HepG2 (cell line): ENCODE data around the gene TSLP. TPM values are rescaled to one million over a fixed set of nuclear protein-coding genes. Genes with fewer than 3 reads are reported as not detected.

ENCODE experiments used
- ARHGAP35 ChIP-seq: sonication (generic); formaldehyde crosslinking; IDR thresholded peaks from 2 replicates; pipeline ENCODE4 v1.9.0; 2022; ENCODE audit warnings: mild to moderate bottlenecking, inconsistent platforms, moderate library complexity, missing genetic modification reagents, borderline replicate concordance
- DNMT1 ChIP-seq: sonication (generic); formaldehyde crosslinking; IDR thresholded peaks from 2 replicates; pipeline ENCODE4 v1.5.1; 2020; ENCODE audit warnings: mild to moderate bottlenecking, missing genetic modification reagents
- EHMT2 ChIP-seq: fragments of 200-600 bp; sonication (generic); IDR thresholded peaks from 2 replicates; pipeline ENCODE4 v1.7.0; 2017; ENCODE audit warnings: antibody characterized with exemption, low read depth, low read length, borderline replicate concordance
- GLI4 ChIP-seq: sonication (generic); formaldehyde crosslinking; IDR thresholded peaks from 2 replicates; pipeline ENCODE4 v1.5.1; 2020; ENCODE audit warnings: missing genetic modification reagents, mild to moderate bottlenecking, moderate library complexity, borderline replicate concordance
- HOXD1 ChIP-seq: sonication (generic); formaldehyde crosslinking; IDR thresholded peaks from 2 replicates; pipeline ENCODE4 v1.5.0; 2020; ENCODE audit warnings: missing genetic modification reagents
- IKZF4 ChIP-seq: sonication (generic); formaldehyde crosslinking; IDR thresholded peaks from 2 replicates; pipeline ENCODE4 v1.5.1; 2020; ENCODE audit warnings: borderline replicate concordance, mild to moderate bottlenecking, low read depth, missing genetic modification reagents; ENCODE audit errors: not compliant biosample characterization
- NCOA2 ChIP-seq: sonication (generic); formaldehyde crosslinking; IDR thresholded peaks from 2 replicates; pipeline ENCODE4 v1.8.0; 2022; ENCODE audit warnings: inconsistent platforms
- RBM39 ChIP-seq: fragments of 200-400 bp; formaldehyde crosslinking; IDR thresholded peaks from one replicate; pipeline ENCODE4 v1.6.1; 2018; ENCODE audit warnings: antibody characterized with exemption, mild to moderate bottlenecking, low read depth, low read length; ENCODE audit not compliant: poor library complexity, severe bottlenecking
- SP5 ChIP-seq: IDR thresholded peaks from 2 replicates; pipeline ENCODE4 v1.6.1; 2016; ENCODE audit warnings: low read depth, borderline replicate concordance
- ZBTB1 ChIP-seq: sonication (generic); formaldehyde crosslinking; IDR thresholded peaks from 2 replicates; pipeline ENCODE4 v1.4.0; 2020; ENCODE audit warnings: missing genetic modification reagents, borderline replicate concordance
- ZBTB8A ChIP-seq: sonication (generic); formaldehyde crosslinking; IDR thresholded peaks from 2 replicates; pipeline ENCODE4 v1.4.0; 2020; ENCODE audit warnings: mild to moderate bottlenecking, low read depth, missing genetic modification reagents, borderline replicate concordance
- ZNF234 ChIP-seq: sonication (generic); formaldehyde crosslinking; conservative IDR thresholded peaks from 2 replicates; pipeline ENCODE4 v1.5.1; 2020; ENCODE audit warnings: mild to moderate bottlenecking, missing genetic modification reagents
- ZNF446 ChIP-seq: sonication (generic); formaldehyde crosslinking; IDR thresholded peaks from 2 replicates; pipeline ENCODE4 v1.5.0; 2020; ENCODE audit warnings: mild to moderate bottlenecking, missing genetic modification reagents
- ZNF678 ChIP-seq: sonication (generic); formaldehyde crosslinking; IDR thresholded peaks from 2 replicates; pipeline ENCODE4 v1.4.0; 2020; ENCODE audit warnings: mild to moderate bottlenecking, missing genetic modification reagents
- ZNF777 ChIP-seq: sonication (generic); formaldehyde crosslinking; IDR thresholded peaks from 2 replicates; pipeline ENCODE4 v1.4.0; 2020; ENCODE audit warnings: missing genetic modification reagents
- ZNF883 ChIP-seq: sonication (generic); formaldehyde crosslinking; IDR thresholded peaks from 2 replicates; pipeline ENCODE4 v1.5.1; 2020; ENCODE audit warnings: mild to moderate bottlenecking, missing genetic modification reagents; ENCODE audit errors: not compliant biosample characterization
- polyA plus RNA-seq, 8 experiments: library from polyadenylated mRNA; depleted of rRNA in 3 of 8; stranded (reverse) in 7 of 8; unstranded in 1 of 8; fragments of >200 nt; fragmentation: Illumina TruSeq in 4 of 8; extraction: Trizol in 4 of 8; gene quantifications; 2 replicates each; pipeline versions ENCODE4 v1.2.1 to v1.2.3, GENCODE V29; 2011 to 2016; ENCODE audit warnings: low read depth in 4 of 8, missing spikeins in 1 of 8, mixed read lengths in 1 of 8; ENCODE audit not compliant: insufficient read depth in 1 of 8
- total RNA-seq, 5 experiments: library from RNA; depleted of rRNA; stranded (reverse); fragments of >200 nt; fragmentation: Illumina TruSeq; extraction: Trizol; gene quantifications; 2 replicates each; pipeline ENCODE4 v1.2.3, GENCODE V29; 2016; ENCODE audit warnings: low read depth in 1 of 5
- TF ChIP-seq, protein P1 (sequence below): sonication (generic); formaldehyde crosslinking; IDR thresholded peaks from 2 replicates; pipeline ENCODE4 v1.4.0; 2020; ENCODE audit warnings: missing genetic modification reagents
- TF ChIP-seq, protein P2 (sequence below): sonication (generic); formaldehyde crosslinking; IDR thresholded peaks from 2 replicates; pipeline ENCODE4 v1.5.0; 2020; ENCODE audit warnings: missing genetic modification reagents
- TF ChIP-seq, protein P3 (sequence below), 2 experiments: fragments of 450-650 bp in 1 of 2; sonication (generic) in 1 of 2; formaldehyde crosslinking; IDR thresholded peaks; 2 replicates each; pipeline versions ENCODE4 v1.5.0 to v1.8.0; 2020 to 2022; ENCODE audit warnings: mild to moderate bottlenecking in 1 of 2, missing genetic modification reagents in 1 of 2
- TF ChIP-seq, protein P4 (sequence below): sonication (generic); formaldehyde crosslinking; IDR thresholded peaks from 2 replicates; pipeline ENCODE4 v1.5.0; 2020; ENCODE audit warnings: missing genetic modification reagents

TSLP gene
- total and polyA plus RNA-seq, 2 of the 13 experiments (the other 11 are each of a cell fraction or from before 2014, with no cell fraction given) = not detected

DNA sequence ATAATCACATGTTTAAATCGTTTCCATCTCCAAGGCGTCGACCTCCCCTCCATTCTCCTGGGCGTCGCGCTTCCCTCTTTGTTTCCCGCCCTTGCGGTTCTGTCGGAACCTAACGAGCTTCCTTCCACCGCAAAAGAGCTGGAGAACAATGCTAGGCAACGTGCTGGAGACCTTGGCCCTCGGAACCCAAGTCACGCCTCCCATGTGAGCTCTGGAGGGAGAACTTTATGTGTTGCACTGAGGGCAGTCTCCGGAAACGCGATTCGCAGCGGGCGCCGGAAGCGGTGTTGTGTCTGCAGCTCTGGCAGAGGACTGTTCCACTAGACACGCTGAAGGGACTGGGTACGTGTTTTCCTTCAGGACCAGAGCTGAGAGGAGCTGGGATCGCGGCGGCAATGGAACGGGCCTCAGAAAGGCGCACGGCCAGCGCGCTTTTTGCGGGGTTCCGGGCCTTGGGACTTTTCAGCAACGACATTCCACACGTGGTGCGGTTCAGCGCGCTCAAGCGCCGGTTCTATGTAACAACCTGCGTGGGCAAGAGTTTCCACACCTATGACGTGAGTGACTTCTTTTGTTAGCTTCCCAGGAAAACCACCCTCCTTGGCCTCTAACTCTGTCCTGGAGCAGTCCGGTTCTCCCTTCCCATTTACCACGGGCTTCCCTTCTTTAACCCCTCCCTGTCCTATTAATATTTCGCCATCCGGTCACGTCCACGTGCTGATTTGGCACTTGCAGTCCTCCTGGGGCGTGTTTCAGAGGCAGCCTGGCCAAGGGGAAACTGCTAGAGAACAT, 20.7 kb downstream of the TSLP start, which contains the start of gene WDR36 (continued):
- TF ChIP-seq, protein P1, sequence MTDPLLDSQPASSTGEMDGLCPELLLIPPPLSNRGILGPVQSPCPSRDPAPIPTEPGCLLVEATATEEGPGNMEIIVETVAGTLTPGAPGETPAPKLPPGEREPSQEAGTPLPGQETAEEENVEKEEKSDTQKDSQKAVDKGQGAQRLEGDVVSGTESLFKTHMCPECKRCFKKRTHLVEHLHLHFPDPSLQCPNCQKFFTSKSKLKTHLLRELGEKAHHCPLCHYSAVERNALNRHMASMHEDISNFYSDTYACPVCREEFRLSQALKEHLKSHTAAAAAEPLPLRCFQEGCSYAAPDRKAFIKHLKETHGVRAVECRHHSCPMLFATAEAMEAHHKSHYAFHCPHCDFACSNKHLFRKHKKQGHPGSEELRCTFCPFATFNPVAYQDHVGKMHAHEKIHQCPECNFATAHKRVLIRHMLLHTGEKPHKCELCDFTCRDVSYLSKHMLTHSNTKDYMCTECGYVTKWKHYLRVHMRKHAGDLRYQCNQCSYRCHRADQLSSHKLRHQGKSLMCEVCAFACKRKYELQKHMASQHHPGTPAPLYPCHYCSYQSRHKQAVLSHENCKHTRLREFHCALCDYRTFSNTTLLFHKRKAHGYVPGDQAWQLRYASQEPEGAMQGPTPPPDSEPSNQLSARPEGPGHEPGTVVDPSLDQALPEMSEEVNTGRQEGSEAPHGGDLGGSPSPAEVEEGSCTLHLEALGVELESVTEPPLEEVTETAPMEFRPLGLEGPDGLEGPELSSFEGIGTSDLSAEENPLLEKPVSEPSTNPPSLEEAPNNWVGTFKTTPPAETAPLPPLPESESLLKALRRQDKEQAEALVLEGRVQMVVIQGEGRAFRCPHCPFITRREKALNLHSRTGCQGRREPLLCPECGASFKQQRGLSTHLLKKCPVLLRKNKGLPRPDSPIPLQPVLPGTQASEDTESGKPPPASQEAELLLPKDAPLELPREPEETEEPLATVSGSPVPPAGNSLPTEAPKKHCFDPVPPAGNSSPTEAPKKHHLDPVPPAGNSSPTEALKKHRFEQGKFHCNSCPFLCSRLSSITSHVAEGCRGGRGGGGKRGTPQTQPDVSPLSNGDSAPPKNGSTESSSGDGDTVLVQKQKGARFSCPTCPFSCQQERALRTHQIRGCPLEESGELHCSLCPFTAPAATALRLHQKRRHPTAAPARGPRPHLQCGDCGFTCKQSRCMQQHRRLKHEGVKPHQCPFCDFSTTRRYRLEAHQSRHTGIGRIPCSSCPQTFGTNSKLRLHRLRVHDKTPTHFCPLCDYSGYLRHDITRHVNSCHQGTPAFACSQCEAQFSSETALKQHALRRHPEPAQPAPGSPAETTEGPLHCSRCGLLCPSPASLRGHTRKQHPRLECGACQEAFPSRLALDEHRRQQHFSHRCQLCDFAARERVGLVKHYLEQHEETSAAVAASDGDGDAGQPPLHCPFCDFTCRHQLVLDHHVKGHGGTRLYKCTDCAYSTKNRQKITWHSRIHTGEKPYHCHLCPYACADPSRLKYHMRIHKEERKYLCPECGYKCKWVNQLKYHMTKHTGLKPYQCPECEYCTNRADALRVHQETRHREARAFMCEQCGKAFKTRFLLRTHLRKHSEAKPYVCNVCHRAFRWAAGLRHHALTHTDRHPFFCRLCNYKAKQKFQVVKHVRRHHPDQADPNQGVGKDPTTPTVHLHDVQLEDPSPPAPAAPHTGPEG (CRISPR knock-in tag) = peak; percentile 92
- TF ChIP-seq NCOA2 (CRISPR knock-in tag) (peak; percentile 76), SP5 (peak; percentile 57), ZNF446 (peak; percentile 55; the same call in 1 of the 2 replicates), ARHGAP35 (CRISPR knock-in tag) (peak; percentile 99), ZNF234 (CRISPR knock-in tag) (no peak), ZNF777 (peak; percentile 74; the same call in 1 of the 2 replicates), ZBTB8A (CRISPR knock-in tag) (peak; percentile 32; the same call in 1 of the 2 replicates), RBM39 (peak; percentile 88), ZNF678 (CRISPR knock-in tag) (peak; percentile 60), DNMT1 (CRISPR knock-in tag) (peak; percentile 93; the same call in 1 of the 2 replicates), ZBTB1 (CRISPR knock-in tag) (peak; percentile 86), ZNF883 (CRISPR knock-in tag) (peak; percentile 98), HOXD1 (CRISPR knock-in tag) (peak; percentile 88; the same call in 1 of the 2 replicates), GLI4 (peak; percentile 81; the same call in 1 of the 2 replicates), EHMT2 (peak; percentile 99), IKZF4 (peak; percentile 93)
- TF ChIP-seq, protein P2, sequence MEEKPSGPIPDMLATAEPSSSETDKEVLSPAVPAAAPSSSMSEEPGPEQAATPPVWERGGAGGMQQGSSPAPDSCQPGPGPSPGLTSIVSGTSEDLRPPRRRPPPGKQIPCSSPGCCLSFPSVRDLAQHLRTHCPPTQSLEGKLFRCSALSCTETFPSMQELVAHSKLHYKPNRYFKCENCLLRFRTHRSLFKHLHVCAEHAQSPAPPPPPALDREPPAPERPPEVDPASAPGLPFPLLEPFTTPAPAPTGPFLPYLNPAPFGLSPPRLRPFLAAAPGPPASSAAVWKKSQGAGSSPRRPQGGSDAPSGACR = peak; percentile 99
- TF ChIP-seq, protein P3, sequence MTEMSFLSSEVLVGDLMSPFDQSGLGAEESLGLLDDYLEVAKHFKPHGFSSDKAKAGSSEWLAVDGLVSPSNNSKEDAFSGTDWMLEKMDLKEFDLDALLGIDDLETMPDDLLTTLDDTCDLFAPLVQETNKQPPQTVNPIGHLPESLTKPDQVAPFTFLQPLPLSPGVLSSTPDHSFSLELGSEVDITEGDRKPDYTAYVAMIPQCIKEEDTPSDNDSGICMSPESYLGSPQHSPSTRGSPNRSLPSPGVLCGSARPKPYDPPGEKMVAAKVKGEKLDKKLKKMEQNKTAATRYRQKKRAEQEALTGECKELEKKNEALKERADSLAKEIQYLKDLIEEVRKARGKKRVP (CRISPR knock-in tag; IDR thresholded peaks at IDR 0.05) = peak in 1 of 2 experiments; percentile 85; a peak in 2 of 4 replicates
- TF ChIP-seq, protein P4, sequence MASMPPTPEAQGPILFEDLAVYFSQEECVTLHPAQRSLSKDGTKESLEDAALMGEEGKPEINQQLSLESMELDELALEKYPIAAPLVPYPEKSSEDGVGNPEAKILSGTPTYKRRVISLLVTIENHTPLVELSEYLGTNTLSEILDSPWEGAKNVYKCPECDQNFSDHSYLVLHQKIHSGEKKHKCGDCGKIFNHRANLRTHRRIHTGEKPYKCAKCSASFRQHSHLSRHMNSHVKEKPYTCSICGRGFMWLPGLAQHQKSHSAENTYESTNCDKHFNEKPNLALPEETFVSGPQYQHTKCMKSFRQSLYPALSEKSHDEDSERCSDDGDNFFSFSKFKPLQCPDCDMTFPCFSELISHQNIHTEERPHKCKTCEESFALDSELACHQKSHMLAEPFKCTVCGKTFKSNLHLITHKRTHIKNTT (CRISPR knock-in tag) = no peak
